ENCODE measurements around the gene SLC7A1. TPM values are rescaled to one million over a fixed set of nuclear protein-coding genes. Genes with fewer than 3 reads are reported as not detected.

The SLC7A1 gene
- total and polyA plus RNA-seq, 2 experiments from 2014 or later: 6.0 to 13.6 TPM

DNA sequence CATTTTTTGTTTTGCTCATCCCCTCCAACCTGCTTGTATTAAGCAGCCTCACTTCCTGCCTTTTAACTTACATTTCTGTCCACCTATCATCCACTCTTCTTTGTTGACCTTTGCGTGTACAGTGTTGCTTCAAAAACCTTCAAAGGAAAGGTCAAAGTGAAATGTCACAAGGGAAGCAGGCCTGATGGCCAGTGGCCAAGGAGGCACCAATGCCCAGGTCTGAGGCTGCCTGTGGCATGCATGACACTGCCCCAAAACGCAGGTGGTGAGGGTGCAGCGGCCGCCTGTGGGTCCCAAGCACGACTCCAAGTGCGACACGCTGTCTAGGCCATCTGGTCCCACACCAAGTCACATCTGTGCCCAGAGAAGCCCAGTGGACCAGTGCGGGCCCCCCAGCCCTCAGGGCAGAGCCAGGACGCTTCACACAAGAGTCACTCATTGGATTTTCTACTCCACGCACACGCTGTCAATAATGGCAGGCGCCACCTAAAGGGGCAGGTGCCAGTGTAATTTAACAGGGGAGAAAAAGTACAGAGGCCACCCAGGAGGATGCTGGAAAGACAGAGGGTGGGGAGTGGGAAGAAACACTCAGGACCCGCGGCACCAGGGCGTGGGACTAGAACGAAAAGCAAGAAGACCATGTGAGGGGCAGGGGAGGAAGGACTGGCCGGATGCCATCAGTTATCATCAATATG lies 23.5 kb downstream of the SLC7A1 start:
- H3K27me3 ChIP-seq: no peaks in the 10 kb centered on the region
- H3K36me3 ChIP-seq: no peaks in the 10 kb centered on the region
- TF ChIP-seq, protein P1, sequence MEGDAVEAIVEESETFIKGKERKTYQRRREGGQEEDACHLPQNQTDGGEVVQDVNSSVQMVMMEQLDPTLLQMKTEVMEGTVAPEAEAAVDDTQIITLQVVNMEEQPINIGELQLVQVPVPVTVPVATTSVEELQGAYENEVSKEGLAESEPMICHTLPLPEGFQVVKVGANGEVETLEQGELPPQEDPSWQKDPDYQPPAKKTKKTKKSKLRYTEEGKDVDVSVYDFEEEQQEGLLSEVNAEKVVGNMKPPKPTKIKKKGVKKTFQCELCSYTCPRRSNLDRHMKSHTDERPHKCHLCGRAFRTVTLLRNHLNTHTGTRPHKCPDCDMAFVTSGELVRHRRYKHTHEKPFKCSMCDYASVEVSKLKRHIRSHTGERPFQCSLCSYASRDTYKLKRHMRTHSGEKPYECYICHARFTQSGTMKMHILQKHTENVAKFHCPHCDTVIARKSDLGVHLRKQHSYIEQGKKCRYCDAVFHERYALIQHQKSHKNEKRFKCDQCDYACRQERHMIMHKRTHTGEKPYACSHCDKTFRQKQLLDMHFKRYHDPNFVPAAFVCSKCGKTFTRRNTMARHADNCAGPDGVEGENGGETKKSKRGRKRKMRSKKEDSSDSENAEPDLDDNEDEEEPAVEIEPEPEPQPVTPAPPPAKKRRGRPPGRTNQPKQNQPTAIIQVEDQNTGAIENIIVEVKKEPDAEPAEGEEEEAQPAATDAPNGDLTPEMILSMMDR (IDR thresholded peaks at IDR 0.05; ENCODE audit: low read depth, low read length): no peak
- no peak overlapping the region for H3K27ac ChIP-seq
- peaks cover 9% of the 10 kb centered on the region for H3K4me1 ChIP-seq (ENCODE audit: low read depth)
- H3K4me3 ChIP-seq: no peak overlapping the region
- H3K9me3 ChIP-seq (ENCODE audit: low read depth): no peaks in the 10 kb centered on the region
- DNase-seq (ENCODE audit: low read depth in 1 of 2, low spot score in 1 of 2): no peak

DNA sequence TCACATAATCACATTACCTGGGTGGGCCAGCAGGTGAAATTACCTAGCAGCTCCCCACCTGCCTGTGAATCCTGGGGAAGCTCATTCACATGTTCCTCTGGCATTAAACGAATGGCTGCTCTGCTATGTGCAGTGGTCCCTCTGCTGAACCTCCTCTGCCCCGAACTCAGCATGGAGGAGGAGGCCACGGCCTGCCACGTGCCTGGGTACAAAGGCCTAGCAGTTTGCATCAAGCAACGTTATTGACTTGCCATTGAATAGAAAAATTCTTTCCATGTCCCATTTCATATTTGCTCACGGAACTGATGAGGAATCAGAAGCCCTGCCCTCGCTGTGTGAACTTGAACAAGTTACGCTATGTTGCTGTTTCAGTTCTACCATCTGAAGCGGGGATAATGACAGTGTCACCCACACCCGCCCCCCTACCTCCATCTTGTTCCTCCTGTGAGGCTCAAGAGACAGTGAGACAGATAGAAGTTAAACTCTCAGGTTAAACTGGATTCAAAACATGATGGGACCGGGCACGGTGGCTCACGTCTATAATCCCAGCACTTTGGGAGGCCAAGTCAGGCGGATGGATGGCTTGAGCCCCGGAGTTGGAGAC lies 25.3 kb downstream of the SLC7A1 start:
- H3K36me3 ChIP-seq: no peaks in the 10 kb centered on the region
- no peak overlapping the region for H3K27ac ChIP-seq
- H3K4me3 ChIP-seq: no peak overlapping the region
- no peaks in the 10 kb centered on the region for H3K27me3 ChIP-seq
- H3K4me1 ChIP-seq (ENCODE audit: low read depth): peaks cover 11% of the 10 kb centered on the region
- TF ChIP-seq, protein P1 (IDR thresholded peaks at IDR 0.05; ENCODE audit: low read depth, low read length): no peak
- no peaks in the 10 kb centered on the region for H3K9me3 ChIP-seq (ENCODE audit: low read depth)
- no peak for DNase-seq (ENCODE audit: low read depth in 1 of 2, low spot score in 1 of 2)

DNA sequence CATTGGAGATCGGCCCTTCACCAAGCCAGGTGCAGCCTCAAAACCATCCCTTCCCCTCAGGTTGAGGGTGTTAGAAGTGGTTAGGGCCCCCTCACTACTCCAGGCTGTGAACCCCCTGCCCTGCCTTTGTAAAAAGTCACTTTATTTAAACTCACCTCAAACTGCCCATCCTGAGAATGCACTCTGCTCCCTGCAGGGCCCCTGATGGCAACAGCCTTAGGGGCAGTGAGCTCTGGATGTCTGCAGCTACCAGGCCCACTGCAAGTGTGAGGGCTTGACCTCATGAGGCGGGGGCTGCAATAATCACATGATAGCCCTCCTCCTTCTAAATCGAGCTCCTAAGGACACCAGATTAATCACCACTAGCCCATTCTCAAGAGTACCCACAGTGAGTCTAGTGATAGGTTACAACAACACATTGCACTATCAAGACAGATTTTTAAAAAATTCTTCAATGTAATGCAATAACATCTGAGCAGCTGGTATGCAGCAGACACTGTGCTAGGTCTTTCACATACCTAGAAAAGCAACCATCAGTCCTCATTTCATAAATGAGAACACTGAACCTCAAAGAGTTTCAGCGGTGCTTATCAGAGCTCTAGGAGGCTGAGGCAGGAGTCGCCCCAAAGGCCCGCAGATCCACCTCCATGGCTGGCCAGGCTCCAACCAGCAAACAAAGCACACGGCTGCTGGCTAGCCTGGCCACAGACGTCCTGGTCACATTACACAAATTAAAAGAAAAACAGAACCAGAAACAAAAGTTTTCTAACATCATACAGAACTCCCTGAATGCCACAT lies 26.0 kb downstream of the SLC7A1 start:
- TF ChIP-seq, protein P1 (IDR thresholded peaks at IDR 0.05; ENCODE audit: low read depth, low read length): no peak
- H3K27me3 ChIP-seq: no peaks in the 10 kb centered on the region
- no peaks in the 10 kb centered on the region for H3K36me3 ChIP-seq
- H3K9me3 ChIP-seq (ENCODE audit: low read depth): no peaks in the 10 kb centered on the region
- no peak for DNase-seq (ENCODE audit: low read depth in 1 of 2, low spot score in 1 of 2)
- peaks cover 11% of the 10 kb centered on the region for H3K4me1 ChIP-seq (ENCODE audit: low read depth)
- H3K27ac ChIP-seq: no peak overlapping the region
- no peak overlapping the region for H3K4me3 ChIP-seq

DNA sequence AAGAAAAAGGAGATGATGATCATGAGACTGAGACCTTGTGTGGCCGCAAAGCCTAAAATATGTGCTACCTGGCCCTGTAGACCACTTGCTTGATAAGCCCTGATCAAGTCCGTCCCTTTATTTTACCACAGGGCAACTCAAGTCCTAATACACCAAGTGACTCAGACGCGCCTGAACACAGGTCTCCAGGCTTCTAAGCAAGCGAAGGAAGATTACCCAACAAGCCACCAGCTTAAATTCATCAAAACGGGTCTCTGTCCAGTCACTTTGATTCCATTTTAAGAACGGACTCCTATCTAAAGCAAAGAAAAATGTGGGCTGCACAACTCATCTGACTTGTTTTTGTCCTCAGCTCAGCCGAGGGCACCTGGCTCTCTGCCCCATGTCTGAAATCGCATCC lies 26.8 kb downstream of the SLC7A1 start:
- Histone ChIP-seq H3K9me3 (ENCODE audit: low read depth) (no peaks in the 10 kb centered on the region), H3K27ac (no peak overlapping the region), H3K4me3 (no peak overlapping the region), H3K4me1 (ENCODE audit: low read depth) (peaks cover 11% of the 10 kb centered on the region), H3K36me3 (no peaks in the 10 kb centered on the region), H3K27me3 (no peaks in the 10 kb centered on the region)
- TF ChIP-seq, protein P1 (IDR thresholded peaks at IDR 0.05; ENCODE audit: low read depth, low read length): no peak
- DNase-seq (ENCODE audit: low read depth in 1 of 2, low spot score in 1 of 2): no peak

DNA sequence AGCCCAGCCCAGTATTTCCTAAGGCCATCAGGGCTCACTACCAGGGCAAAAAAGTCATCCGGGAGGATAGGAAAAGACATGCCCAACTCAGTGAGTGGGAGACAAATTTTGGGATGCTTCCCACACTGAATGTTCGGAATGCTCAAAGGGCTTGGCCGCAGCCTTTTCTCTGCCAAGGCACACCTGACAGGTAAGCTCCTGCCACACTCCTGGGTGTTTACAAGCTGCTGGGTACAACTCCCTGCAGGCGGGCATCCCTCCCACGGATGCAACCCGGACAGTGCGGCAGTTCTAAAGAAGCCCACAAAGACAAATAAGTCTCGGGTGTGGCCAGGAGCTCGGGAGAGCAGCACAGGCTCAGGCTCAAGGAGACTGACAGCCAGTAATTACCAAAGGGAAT lies 28.1 kb downstream of the SLC7A1 start:
- Histone ChIP-seq H3K27me3 (no peaks in the 10 kb centered on the region), H3K4me3 (no peak overlapping the region), H3K9me3 (ENCODE audit: low read depth) (no peaks in the 10 kb centered on the region), H3K27ac (no peak overlapping the region), H3K4me1 (ENCODE audit: low read depth) (peaks cover 9% of the 10 kb centered on the region), H3K36me3 (no peaks in the 10 kb centered on the region)
- TF ChIP-seq, protein P1 (IDR thresholded peaks at IDR 0.05; ENCODE audit: low read depth, low read length): no peak
- no peak for DNase-seq (ENCODE audit: low read depth in 1 of 2, low spot score in 1 of 2)

Data from cardiac muscle cell (in vitro differentiated cells and primary cell).